T47D (cell line): ENCODE measurements around the gene INPP5B.

ENCODE experiments used
- DNase-seq, 2 experiments: peaks; one replicate each; pipeline versions ENCODE4 v3.0.0 to v3.0.0-alpha.2; 2011 to 2012; ENCODE audit warnings: low read depth in 1 of 2, low spot score in 1 of 2
- JUND ChIP-seq: IDR thresholded peaks from 2 replicates; pipeline ENCODE4 v1.6.1; 2012; ENCODE audit warnings: low read depth
- in situ Hi-C: cut with HindIII; loops from 2 replicates; pipeline ENCODE4 v1.10.0; 2016; ENCODE audit warnings: low sequenced_read_pairs, low pct_unique_long_range_greater_than_20kb

INPP5B gene

GRCh38 chr1:37822906-37823815 is 123.7 kb downstream of the INPP5B start:
- TF ChIP-seq JUND = no peak
- DNase-seq = no peak
- in situ Hi-C loops = no loop called here

DNA sequence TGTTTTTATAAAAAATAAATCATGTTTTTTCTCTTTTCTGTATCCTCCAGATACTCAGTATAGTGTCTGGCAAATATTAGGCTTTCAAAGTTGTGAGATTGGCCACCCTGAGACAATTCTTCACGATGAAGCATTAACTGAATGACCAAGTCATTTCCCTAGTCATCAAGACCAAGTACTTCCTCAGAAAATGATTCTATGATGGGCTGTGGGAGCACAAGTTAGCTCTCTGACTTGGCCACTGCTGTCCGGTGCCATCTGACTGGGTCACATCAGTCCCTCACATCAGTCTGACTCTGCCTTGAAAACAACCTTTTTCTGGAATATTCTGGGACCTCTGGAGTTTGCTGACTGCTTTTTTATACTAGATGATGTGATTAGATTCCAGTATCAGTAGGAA is 125.4 kb downstream of the INPP5B start:
- in situ Hi-C loops = no loop called here
- no peak for TF ChIP-seq JUND
- no peak for DNase-seq

GRCh38 chr1:37817481-37817880 is 129.4 kb downstream of the INPP5B start:
- TF ChIP-seq JUND = no peak
- DNase-seq = peak in 1 of 2 experiments; percentile 61
- in situ Hi-C loops = no loop called here

DNA sequence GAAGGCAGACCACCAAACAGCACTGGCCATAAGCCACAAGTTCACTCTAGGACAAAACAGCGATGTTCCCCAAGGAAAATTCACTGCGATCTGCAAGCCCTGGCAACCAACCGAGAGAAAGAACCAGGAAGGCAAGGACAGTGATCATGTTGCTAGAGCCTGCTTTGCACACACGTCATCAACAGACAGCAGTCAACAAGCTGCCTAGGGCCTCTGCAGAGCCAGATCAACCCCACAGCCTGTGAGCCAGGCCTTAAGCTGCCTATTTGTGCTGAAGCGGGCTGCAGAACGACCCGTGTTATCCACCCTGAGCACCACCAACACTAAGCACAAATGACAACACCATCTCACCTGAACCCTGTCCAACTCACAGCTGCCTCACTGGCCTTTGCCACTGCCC is 132.6 kb downstream of the INPP5B start:
- TF ChIP-seq JUND = no peak
- DNase-seq = no peak
- in situ Hi-C loops = no loop called here

DNA sequence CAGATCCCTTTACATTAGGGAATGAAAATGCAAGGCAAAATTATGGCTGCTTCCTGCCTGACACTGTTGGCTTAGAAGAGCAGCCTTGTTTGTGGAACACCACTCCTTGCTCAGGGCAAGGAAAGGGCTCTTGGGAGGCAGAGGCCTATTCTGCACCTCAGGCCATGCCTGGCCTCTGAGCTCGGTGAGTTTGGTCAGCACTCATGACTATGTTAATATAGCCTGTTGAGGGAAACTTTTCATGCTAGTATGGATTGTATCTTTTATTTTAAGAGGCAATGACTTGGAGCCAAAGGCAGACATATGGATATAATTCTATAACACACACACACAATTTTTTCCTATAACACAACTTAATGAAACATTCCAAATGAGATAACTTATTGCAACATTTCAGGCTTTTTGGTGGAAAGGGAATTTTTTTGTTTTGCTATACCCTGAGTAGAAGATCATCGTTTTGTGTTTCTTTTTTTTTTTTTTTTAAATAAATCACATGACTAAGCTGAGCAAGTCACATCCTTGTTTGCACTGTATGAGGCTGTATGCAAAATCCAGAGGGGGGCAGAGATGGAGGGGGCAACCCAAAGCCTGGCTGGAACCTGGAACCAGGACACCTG is 133.2 kb downstream of the INPP5B start:
- TF ChIP-seq JUND = no peak
- in situ Hi-C loops = no loop called here
- no peak for DNase-seq

DNA sequence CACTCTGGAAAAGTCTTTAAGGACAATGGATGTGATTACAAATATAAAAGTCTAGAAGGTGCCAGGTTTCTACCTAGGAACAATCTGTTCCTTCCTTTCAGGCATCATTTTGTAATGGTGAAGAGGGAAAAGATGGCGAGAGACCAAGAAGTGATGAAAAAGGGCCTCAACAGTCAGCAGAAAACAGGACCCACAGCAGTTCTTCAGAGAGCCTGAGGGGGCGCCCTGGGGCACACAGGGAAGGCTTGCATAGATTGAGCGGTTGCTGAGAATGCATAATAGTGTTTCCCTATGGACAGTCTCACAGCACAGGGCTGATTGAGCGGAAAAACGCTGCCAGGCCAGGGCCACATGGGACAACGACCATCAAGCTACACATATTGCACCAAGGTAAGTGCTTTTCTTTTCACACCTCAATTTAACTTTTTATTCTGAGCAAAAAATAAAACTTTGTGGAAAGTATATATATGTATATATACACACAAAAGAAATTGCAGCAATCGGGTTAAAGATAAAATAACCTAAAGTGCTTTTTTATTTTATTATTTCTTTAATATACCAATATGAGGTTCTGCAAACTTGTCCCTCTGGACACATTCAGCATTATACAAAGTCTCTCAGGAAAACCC is 135.7 kb downstream of the INPP5B start:
- in situ Hi-C loops = no loop called here
- peak in 1 of 2 experiments; percentile 82 for DNase-seq
- TF ChIP-seq JUND = no peak
